GM18520 (cell line): ENCODE results near the gene AFF3.

Source experiments
- ATAC-seq: cut with Tn5 transposase; IDR thresholded peaks from one replicate; pipeline ENCODE4 v1.9.1; 2021; ENCODE audit not compliant: unreplicated experiment

Gene AFF3

GRCh38 chr2:99621774-99622173, 520.6 kb downstream of the AFF3 start:
- no peak for ATAC-seq

GRCh38 chr2:99621106-99621505, 521.3 kb downstream of the AFF3 start:
- no peak for ATAC-seq

- no peak for ATAC-seq
Measured at GRCh38 chr2:99619151-99619550, 523.2 kb downstream of the AFF3 start.

DNA sequence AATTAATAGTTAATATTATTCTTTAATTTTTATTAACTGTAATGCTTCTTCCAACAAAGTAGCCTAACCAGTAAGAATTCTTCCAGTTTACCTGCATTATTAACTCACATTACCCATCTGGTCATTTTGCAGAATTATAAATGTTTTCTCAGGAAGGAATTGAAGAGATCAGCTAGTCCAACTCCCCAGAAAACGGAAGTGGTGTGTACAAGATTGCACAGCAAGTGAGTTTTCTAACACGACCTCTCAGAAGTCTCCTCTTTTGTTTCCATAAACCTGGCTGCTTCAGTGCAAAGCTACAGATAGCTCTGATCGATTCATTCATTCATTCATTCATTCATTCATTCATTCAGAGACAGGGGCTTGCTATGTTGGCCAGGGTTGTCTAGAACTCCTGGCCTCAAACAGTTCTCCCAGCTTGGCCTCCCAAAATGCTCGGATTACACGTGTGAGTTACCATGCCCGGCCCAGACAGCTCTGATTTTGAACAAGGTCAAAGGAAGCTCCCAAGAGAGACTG, 523.8 kb downstream of the AFF3 start:
- no peak for ATAC-seq

DNA sequence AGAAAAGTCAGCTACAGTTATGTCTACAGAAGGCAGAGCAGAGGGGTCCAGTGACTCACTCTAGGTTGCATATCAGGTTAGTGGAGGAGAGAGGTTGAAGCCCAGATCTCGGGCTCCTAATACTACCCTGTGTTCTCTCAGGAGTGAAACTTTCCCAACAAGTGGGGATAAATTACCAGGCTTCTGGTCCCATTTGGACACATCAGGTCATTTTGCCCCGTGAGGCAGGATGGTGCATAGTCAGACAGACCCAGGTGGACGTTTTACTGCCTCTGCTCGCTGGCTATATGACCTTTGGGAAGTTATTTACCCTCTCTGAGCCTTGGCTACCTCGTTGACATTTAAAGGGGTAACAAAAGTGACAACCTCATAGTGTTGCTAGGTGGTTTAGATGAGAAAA, 524.6 kb downstream of the AFF3 start:
- no peak for ATAC-seq

- no peak for ATAC-seq
Measured at GRCh38 chr2:99615247-99615771, 527.1 kb downstream of the AFF3 start.

- ATAC-seq = no peak
Measured at GRCh38 chr2:99613980-99614379, 528.4 kb downstream of the AFF3 start.

GRCh38 chr2:99611786-99612185, 530.6 kb downstream of the AFF3 start:
- no peak for ATAC-seq

DNA sequence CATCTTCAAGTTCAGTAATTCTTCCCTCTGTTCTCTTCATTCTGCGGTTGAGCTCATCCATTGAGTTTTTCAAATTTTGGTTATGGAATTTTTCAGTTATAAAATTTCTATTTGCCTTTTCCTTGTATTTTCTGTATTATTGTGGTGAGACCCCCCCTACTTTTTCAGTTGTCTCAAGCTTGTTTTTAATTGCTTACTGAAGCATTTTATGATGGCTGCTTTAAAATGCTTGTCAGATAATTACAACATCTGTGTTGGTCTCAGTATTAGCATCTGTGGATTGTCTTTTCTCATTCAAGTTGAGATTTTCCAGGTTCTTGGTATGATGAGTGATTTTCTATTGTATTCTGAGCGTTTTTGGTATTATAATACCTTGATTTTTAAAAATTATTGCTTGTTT, 531.4 kb downstream of the AFF3 start:
- ATAC-seq = no peak

- no peak for ATAC-seq
Measured at GRCh38 chr2:99609851-99610381, 532.5 kb downstream of the AFF3 start.

GRCh38 chr2:99608861-99609260, 533.5 kb downstream of the AFF3 start:
- ATAC-seq = no peak

- ATAC-seq = no peak
Measured at GRCh38 chr2:99607861-99608491, 534.4 kb downstream of the AFF3 start.

- no peak for ATAC-seq
Measured at GRCh38 chr2:99607454-99607853, 534.9 kb downstream of the AFF3 start.

GRCh38 chr2:99605036-99605435, 537.4 kb downstream of the AFF3 start:
- no peak for ATAC-seq

GRCh38 chr2:99602476-99602875, 539.9 kb downstream of the AFF3 start:
- no peak for ATAC-seq

DNA sequence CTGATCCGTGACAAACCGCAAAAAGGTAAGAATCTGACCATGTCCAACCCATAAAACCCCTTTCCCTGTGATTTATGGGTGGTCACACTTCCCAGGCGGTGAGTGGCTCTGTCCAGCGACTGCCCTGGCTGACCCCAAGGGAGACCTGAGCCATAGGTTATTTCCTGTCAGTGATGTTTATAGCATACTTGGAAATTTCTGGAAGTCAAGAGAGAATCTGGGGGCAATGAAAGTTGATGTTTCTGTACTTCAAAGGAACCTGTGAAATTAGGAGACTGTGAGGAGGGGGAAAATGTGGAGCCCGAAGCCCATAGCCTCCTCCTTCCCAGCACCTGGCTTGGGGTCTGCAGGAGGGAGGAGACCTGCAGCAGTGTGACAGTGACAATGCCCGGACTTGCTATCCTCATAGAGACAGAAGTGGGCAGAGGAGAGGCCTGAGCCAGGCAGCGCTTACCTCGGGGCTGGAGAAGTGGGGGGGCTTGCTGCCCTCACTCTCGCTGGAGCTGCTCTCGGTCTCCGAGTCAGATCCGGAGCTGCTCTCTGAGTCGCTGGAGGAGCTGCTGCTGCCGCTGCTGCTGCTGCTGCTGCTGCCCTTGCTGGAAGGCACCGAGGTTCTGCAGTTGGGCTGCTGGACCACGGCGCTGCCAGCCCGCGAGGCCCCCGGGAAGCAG, 541.3 kb downstream of the AFF3 start:
- no peak for ATAC-seq

DNA sequence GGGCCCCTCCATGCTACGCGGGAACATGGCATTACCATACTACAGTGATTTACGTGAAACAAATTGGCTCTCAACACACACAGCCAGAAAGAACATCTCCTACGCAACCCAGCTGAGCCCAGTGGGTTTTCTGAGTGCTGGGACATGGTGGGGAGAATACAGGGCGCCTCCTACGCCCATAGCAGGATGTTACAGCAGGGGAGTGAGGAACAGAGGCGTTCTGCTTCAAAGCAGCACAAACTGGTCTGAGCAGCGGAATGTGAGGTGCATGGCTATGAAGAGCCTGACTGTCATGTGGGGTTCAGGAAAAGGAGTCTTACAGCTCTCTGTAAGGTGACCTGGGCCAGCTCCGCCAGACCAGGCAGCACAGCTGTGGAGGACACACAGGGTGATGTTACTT, 543.9 kb downstream of the AFF3 start:
- no peak for ATAC-seq

DNA sequence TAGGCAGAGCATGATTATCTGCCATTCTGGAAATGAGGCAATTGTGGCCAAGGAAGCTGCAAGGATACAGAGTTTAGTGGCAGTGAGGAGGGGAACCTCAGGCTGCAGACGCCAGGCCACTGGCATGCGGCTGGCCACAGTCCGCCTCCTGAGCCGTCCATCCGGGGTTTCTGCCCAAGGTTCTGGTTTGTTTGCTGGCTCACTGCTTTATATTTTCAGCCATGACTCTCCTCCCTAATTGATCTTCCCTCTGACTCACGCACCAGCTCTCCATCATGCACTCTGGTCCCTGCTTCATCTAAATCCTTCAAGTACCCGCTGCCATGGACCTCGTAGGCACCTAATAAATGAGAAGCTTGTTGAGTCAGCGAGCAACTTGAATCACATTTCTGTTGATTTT, 544.8 kb downstream of the AFF3 start:
- no peak for ATAC-seq

GRCh38 chr2:99595373-99595772, 547.0 kb downstream of the AFF3 start:
- ATAC-seq = no peak

DNA sequence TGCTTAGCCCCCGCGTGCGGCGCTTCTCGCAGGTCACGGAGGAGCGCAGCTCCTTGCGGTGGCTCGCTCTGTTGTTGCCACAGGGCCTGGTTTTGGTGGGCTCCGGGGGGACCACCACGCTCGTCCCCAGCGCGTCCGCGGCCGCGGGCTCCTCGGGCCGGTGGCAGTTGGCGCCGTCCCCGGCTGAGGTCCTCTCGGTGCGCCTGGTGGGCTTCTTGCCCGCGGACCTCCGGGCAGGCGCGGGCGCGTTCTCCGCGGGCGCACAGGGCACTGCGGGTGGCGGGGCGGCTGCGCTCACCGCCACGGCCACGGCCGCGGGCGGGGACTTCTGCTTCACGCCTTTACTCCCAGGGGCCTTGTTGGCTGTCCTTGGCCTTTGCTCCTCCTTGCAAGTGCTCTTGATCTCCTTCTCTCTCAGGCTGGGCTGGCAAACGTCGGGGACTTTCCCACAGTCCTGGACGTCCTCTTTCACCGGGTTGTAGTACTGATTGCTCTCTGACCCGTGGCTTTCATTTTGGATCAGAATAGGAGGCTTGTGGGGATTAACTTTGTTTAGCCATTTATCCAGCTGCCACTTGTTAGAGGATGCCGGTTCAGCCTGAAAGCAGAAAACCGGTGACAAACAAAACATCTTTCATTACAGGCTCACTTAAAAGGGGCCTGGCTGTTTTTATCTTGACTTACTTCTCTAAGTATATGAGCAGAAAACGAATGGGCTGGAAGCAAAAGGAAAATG, 548.5 kb downstream of the AFF3 start:
- no peak for ATAC-seq

DNA sequence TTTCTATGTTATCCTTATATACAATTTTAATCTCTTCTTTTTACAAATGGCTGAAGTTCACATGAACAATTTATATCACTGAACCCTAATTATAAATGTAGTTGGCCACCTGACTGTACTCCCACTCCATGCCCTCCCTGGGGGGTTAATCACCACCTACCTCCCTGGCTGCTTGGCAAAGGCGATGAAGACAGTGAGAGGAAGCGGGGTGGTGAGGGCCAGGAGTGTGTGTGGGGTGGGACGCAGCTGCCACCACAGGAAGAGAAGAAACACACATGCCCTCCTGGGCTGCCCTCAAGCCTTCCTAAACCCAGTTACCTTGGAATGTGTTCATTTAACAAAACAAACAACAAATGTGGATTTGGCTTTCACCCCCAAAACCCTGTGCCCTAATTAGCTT, 565.6 kb downstream of the AFF3 start:
- no peak for ATAC-seq
